ENCODE measurements around the gene MXD4. TPM values are rescaled to one million over a fixed set of nuclear protein-coding genes. Genes with fewer than 3 reads are reported as not detected.

The MXD4 gene
- total RNA-seq, 1 experiment from 2014 or later: 9.1 TPM

GRCh38 chr4:2270341-2271165 is 8.6 kb upstream of the MXD4 start:
- ChIA-PET CTCF (no interaction called here), POLR2A (ENCODE audit: low non-redundant PET) (no interaction called here)
- BruUV-seq (replicated peaks): no TSS peak

GRCh38 chr4:2269618-2270163 is 7.8 kb upstream of the MXD4 start:
- POLR2A ChIA-PET (ENCODE audit: low non-redundant PET): no interaction called here
- Histone ChIP-seq H3K4me1 (ENCODE audit: insufficient read depth, low read length, poor library complexity, severe bottlenecking) (no peaks in the 10 kb centered on the region), H3K27me3 (replicated peaks; ENCODE audit: insufficient read depth, low read depth, low read length, poor library complexity) (no peaks in the 10 kb centered on the region), H3K27ac (ENCODE audit: low read depth, low read length, poor library complexity, severe bottlenecking) (no peak overlapping the region), H3K9me3 (ENCODE audit: low read depth, low read length, poor library complexity, severe bottlenecking) (no peaks in the 10 kb centered on the region), H3K4me3 (ENCODE audit: low read depth, low read length, poor library complexity, severe bottlenecking) (no peak overlapping the region), H3K36me3 (ENCODE audit: insufficient read depth, low read length, poor library complexity, severe bottlenecking) (no peaks in the 10 kb centered on the region)
- no peak for DNase-seq (ENCODE audit: low spot score)
- intact Hi-C loops (cut with micrococcal nuclease; ENCODE audit: unreplicated experiment): loop anchor here (10.0 kb wide), 1 partner anchor 145 kb away; the partner anchor contains the start of genes CFAP99 and ZFYVE28
- TF ChIP-seq EZH2 (IDR thresholded peaks at IDR 0.05; ENCODE audit: borderline replicate concordance, low read depth, low read length, poor library complexity, severe bottlenecking) (no peak), CTCF (conservative IDR thresholded peaks at IDR 0.05; ENCODE audit: low read depth, low read length) (no peak)
- BruUV-seq (replicated peaks): no TSS peak
- CTCF ChIA-PET: no interaction called here

More at GRCh38 chr4:2270341-2271165, 8.6 kb upstream of the MXD4 start:
- Histone ChIP-seq H3K36me3 (ENCODE audit: insufficient read depth, low read length, poor library complexity, severe bottlenecking) (no peaks in the 10 kb centered on the region), H3K4me1 (ENCODE audit: insufficient read depth, low read length, poor library complexity, severe bottlenecking) (no peaks in the 10 kb centered on the region), H3K9me3 (ENCODE audit: low read depth, low read length, poor library complexity, severe bottlenecking) (no peaks in the 10 kb centered on the region), H3K4me3 (ENCODE audit: low read depth, low read length, poor library complexity, severe bottlenecking) (no peak overlapping the region), H3K27me3 (replicated peaks; ENCODE audit: insufficient read depth, low read depth, low read length, poor library complexity) (no peaks in the 10 kb centered on the region), H3K27ac (ENCODE audit: low read depth, low read length, poor library complexity, severe bottlenecking) (no peak overlapping the region)
- no peak for DNase-seq (ENCODE audit: low spot score)
- TF ChIP-seq EZH2 (IDR thresholded peaks at IDR 0.05; ENCODE audit: borderline replicate concordance, low read depth, low read length, poor library complexity, severe bottlenecking) (no peak), CTCF (conservative IDR thresholded peaks at IDR 0.05; ENCODE audit: low read depth, low read length) (no peak)
- intact Hi-C loops (cut with micrococcal nuclease; ENCODE audit: unreplicated experiment): no loop called here

- DNase-seq (ENCODE audit: low spot score): no peak
- intact Hi-C loops (cut with micrococcal nuclease; ENCODE audit: unreplicated experiment): loop anchor here (10.0 kb wide), 1 partner anchor 146 kb away; the partner anchor contains the start of genes CFAP99 and ZFYVE28
- no peaks in the 10 kb centered on the region for H3K9me3 ChIP-seq (ENCODE audit: low read depth, low read length, poor library complexity, severe bottlenecking)
- no peak for TF ChIP-seq EZH2 (IDR thresholded peaks at IDR 0.05; ENCODE audit: borderline replicate concordance, low read depth, low read length, poor library complexity, severe bottlenecking)
- TF ChIP-seq CTCF (conservative IDR thresholded peaks at IDR 0.05; ENCODE audit: low read depth, low read length): no peak
- H3K27me3 ChIP-seq (replicated peaks; ENCODE audit: insufficient read depth, low read depth, low read length, poor library complexity): no peaks in the 10 kb centered on the region
- ChIA-PET CTCF (no interaction called here), POLR2A (ENCODE audit: low non-redundant PET) (no interaction called here)
- no peaks in the 10 kb centered on the region for H3K4me1 ChIP-seq (ENCODE audit: insufficient read depth, low read length, poor library complexity, severe bottlenecking)
- no TSS peak for BruUV-seq (replicated peaks)
- H3K27ac ChIP-seq (ENCODE audit: low read depth, low read length, poor library complexity, severe bottlenecking): no peak overlapping the region
- H3K36me3 ChIP-seq (ENCODE audit: insufficient read depth, low read length, poor library complexity, severe bottlenecking): no peaks in the 10 kb centered on the region
- no peak overlapping the region for H3K4me3 ChIP-seq (ENCODE audit: low read depth, low read length, poor library complexity, severe bottlenecking)
These were observed 7.3 kb upstream of the MXD4 start for GRCh38 chr4:2269206-2269531.
